HG03442 (cell line): ENCODE data around the gene RABGAP1.

Experiments
- ATAC-seq: cut with Tn5 transposase; IDR thresholded peaks from one replicate; pipeline ENCODE4 v1.9.1; 2021; ENCODE audit warnings: mild to moderate bottlenecking, moderate library complexity; ENCODE audit not compliant: unreplicated experiment

The RABGAP1 gene

DNA sequence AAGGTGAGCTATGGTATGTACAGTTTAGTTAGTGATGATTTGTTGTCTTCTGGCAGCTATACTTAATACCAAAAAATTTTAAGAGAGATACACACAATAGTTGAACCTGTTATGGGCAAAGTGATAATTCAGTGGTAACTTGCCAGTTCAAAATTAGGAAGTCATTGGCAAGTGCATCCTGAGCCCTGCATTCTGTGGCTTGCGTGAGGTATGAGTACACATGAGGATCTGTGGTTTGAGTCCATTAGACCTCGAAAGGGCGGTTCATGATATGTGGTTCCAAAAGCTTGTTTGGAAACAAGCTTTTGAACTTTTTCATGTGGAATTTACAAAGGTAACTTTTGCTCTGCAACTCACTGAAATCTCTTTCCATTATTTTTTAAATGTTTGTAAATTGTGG, 139.6 kb downstream of the RABGAP1 start:
- ATAC-seq: no peak

DNA sequence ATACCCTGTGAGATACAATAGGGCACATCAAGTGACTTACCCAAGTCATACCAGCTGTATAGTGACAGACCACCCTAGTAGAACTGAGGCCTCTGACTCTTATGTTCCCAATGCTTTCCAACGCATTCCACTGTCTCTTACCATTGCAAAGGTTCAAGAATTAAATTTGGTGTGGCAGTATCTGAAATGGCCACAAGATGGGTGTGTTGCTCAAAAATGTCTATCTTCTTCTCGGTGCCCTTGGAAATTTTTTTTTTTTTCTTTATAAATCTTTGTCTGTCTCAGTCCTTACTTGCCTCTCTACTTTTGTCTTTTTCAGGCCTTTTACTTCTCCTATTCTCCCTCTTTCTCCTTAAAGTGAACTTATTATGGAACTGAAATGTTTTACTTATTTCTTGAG, 141.0 kb downstream of the RABGAP1 start:
- ATAC-seq: no peak

DNA sequence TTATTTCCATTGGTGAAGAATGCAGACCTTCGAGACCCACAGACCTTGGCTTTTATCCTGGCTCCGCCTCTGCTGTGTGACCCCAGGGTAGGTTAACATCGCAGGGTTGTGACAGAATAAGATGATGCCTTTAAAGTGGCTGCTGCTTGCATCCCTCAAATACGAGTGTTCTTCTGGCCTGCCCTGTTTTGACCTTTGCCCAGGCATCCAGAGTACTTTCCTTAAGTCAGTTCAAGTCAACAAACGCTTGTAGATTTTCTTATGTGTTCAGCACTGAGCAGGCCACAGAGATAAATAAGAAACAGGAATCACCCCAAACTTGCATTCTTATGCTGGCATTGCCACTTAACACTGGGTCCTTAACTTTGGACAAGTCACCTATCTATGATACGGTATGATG, 142.9 kb downstream of the RABGAP1 start:
- ATAC-seq: no peak

DNA sequence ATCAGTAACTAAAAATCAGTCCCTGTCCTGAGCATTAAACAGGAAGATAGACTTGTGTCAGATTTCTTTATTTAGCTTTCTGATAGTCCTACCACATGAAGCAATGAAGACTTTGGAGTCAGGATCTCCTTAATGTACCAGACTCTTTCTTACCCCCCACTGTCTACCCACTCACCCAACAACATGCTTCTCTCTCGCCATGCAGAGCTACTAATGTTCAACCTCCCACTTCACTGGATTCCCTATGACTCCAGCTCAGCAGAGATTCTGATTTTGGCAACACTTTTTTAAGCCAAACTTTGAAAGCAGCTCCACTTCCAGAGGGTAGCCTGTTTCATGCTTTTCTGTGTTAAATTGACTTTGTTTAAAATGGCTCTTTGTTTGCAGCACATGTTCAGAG, 143.4 kb downstream of the RABGAP1 start:
- ATAC-seq: no peak

DNA sequence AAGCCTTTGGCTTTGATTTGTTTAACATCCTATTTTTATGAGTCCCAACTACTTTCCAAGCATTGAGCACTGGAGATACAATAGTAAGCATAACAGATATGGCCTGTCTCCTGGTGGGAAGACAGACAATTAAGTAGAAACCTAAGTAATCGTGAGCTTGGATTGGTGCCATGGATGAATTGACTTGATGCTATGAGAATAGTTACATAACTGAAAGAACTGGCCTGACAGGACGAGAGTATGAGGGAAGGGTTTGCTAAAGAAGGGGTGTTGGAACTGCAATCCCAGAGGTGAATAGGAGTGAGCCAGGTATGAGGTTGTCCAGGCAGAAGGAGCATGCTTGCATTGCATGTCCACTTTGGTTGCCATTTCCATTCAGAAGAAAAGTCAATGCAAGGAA, 145.1 kb downstream of the RABGAP1 start:
- no peak for ATAC-seq

DNA sequence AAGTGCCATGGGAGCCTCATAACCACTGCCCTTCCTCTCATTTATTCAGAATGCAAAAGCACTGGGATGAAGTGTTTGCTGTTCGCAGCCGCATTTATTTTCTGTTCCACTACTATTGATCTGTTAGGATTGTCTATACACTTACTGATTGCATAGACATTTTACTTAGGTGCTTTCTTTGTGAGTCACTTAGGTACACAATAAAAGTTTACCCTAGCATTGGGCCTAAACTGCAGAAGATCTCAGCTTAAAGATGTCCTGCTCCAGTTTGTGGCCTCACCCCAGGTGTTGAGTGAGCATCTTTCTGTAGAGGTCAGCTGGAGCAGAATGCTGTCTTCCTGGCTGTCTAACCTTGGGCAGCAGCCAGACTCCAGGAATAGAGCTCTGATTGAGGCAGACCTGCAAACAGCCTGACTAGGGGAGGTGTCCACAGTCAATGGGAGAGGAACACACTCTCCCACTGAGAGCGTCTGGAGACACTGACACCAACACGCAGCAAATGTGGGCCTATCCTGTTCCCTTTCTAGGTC, 146.6 kb downstream of the RABGAP1 start:
- ATAC-seq: no peak

DNA sequence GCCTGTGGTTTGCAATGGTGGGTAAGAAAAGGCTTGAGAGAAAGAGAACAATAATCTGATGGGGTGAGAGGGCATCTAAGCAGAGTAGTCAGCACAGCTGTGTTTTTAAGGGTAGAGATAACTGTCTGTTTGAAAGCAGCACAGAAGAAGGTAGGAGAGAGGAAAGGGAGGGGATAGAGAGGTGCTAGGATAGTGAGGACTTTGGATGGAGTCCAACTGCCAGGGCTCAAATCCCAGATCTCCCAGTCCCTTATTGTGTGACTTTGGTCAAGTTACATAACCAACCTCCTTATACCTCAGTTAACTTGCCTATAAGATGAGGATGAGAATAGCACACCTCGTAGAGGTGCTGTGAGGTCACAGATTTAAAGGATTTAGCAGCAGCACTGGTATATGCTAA, 148.2 kb downstream of the RABGAP1 start:
- ATAC-seq: no peak

DNA sequence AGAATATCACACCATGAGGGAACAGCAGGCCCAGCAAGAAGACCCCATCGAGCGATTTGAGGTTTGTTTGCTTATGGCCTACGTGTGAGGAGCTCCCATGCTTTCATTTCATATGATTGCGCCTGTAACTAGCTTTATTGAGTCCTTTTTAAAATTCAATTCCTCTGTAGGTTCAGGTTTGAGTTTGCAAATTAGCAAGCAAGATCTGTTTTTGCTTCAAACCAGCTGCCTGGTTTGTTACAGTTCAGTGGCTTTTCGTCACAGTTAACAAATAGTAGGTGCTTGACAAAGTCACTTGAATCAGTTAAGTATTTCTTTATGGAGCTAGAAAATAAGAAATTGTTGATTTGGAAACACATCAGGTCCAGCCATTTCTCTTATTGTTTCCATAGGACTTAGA, 149.0 kb downstream of the RABGAP1 start:
- ATAC-seq: no peak

DNA sequence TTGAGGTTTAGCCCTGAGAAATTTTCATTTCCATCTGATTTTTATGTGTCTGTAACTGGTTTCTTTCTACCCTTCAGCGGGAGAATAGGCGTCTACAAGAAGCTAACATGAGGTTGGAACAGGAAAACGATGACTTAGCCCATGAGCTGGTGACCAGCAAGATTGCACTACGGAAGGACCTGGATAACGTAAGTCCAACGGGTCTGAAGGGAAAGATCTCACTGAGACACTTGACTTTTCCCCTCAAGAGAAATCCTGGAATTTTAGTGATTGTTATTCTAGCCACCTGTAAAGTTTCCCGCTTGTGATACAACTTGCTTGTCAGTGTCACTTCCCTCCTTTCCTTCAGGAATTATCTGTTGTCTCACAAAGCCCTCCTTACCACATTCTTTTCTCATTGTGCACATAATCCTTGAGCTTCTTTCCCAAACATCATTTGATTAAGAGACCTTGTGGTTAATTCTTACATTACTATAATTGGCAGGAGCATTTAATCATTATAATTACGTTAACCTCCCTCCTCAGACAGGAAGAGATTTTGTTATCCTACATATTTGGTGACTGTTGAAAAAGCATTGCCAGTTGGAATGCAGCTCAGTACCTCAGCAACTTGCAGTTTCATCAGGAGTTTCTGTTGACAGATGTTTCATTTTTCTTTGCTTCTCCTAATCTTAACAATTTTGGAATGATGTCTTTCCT, 149.5 kb downstream of the RABGAP1 start:
- no peak for ATAC-seq

DNA sequence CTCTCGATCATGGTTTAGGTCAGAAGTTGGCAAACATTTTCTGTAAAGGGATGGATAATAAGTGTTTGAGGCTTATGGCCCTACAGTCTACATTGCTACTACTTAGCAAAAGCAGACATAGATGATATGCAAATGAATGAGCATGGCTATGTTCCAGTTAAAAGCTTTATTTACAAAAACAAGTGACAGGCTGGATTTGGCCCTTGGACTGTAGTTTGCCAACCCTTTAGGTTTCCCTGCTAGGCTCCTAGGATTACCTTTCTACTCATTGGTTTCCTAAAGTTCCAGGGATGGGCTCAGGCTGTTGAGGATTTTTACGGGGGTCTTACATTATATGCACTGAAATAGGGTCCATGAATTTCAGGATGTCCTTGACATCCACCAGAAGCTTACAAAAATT, 150.1 kb downstream of the RABGAP1 start:
- ATAC-seq: no peak

DNA sequence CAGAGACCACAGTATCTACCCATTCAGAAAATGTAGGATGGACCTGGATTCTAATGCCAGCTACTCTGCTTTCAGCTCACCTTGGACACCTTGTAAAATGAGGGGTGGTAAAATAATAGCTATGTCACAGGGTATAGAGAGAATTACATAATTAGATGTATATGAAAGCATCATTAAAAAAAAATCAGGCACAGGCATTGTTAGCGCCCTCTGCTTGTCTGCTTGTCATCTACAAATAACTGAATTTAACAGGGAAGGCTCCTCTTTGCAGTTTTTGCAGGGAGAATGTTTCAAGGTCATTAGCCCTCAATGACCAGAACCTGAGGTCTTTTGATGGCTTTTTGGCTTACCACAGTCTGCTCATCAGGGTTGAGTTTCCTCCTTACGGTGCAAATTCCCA, 150.6 kb downstream of the RABGAP1 start:
- ATAC-seq: no peak

DNA sequence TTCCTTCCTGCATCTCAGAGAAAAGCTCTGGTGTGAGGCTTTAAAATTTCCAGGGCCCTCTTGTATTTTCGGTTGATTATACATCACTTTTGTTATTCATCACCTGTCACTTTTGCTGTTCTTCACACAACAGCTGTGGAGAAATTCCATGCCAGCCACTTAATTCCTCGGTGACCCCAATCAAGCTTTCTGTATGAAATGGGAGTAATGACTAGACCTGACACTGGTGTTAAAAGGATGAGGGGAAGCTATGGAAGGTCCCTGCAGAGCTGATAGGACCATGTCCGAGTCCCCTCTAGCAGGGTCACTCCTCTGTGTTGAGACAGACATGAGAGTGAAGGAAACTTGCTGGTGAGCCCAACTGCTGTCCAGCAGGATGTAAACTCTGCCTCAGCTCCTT, 152.3 kb downstream of the RABGAP1 start:
- ATAC-seq: no peak

DNA sequence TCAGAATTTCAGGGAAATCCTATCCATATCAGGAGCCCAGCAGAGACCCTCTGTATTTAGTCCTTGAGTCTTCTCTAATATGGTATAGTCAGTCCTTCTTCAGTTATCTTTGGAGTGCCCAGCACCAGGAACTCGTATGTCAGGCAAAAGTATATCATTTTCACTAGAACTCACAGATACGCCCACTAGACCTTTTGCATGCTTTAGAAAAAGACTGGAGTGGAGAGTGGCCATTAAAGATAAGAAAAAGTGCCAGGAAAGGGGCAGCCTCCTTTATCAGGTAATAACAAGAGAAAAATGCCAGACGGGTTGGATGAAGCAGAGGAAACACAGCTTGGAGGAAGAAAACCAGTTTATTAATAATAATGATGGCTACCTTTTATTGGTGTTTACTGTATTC, 156.2 kb downstream of the RABGAP1 start:
- ATAC-seq: no peak

DNA sequence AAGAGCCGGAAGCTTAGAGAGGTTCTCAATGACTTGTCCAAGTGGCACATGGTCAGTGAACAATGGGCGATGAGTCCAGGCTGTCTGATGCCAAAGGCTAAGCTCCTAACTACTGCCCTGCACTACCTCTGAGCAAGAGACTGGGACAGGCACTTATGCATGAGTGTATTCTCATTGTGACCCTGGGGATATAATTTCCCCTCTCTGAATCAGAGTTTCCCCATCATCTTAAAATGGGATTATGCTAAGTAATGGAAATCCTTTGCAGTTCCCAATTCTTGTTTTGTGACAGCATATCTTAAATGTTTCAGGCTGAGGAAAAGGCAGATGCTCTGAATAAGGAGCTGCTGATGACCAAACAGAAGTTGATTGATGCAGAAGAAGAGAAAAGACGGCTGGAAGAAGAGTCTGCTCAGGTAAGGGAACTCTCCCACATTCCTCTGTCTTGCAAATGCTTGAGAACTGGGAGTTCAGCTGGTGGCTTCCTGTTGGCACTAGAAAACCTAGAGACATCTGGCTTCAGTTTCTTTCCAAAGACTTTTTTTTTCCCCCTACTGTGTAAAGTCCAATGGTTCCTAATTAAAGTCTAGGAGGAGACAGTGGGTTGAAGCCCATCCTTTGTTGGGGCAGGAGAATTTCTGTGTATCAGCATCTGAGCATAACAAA, 156.7 kb downstream of the RABGAP1 start:
- ATAC-seq: no peak

DNA sequence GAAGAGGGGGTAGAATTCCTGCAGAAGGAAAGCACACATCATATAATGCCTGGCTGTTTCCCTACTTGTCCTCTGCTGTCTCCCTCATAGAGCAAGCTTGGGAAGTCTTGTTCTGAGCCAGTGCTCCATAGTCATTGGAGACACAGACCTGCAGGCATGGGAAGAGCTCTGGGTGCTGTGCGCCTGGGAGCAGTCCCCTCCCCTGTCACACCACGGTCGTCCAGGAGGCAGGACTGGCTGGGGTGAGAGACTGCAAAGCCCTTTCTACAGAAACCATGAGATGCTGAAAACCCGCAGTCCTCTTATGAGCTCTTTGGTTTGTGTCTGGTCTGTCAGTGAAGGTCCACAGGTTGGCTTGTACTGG, 157.3 kb downstream of the RABGAP1 start:
- ATAC-seq: no peak

DNA sequence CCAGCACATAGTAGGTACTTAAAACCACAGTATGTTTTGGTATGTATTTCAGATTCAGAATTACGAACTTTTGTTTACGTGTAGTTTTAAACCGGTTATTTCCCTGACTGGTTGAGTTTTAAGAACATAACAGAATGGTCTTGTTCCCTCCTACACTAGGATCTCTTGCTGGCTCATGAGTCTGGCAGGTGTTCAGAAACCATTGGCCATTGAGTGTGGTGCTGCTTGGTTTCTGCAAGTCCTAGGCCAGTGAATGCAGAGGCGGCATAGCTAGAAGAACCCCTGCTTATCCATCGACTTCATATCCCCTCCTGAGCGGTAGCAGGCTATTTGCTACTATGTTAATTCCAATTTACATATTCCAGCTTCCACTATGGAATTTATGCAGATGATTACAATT, 158.2 kb downstream of the RABGAP1 start:
- ATAC-seq: no peak

DNA sequence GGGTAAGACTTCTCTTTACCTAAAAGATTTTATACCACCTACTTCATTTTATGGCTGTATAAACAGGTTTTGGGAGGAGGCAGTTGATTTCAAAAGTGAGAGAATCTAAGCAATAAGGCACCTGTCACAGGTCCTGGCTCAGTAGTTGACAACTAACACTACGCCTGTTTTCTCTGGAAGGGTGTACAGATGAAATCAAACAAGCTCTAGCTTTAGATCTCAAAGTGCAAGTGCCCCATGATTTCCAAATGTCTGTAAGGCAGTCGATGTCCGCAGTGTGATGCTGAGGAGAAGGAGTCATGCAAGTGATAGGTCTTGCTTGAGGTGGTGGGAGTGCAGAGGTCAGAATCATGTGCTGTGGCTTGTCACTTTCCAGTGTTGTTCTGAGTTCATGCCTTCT, 158.7 kb downstream of the RABGAP1 start:
- ATAC-seq: no peak

DNA sequence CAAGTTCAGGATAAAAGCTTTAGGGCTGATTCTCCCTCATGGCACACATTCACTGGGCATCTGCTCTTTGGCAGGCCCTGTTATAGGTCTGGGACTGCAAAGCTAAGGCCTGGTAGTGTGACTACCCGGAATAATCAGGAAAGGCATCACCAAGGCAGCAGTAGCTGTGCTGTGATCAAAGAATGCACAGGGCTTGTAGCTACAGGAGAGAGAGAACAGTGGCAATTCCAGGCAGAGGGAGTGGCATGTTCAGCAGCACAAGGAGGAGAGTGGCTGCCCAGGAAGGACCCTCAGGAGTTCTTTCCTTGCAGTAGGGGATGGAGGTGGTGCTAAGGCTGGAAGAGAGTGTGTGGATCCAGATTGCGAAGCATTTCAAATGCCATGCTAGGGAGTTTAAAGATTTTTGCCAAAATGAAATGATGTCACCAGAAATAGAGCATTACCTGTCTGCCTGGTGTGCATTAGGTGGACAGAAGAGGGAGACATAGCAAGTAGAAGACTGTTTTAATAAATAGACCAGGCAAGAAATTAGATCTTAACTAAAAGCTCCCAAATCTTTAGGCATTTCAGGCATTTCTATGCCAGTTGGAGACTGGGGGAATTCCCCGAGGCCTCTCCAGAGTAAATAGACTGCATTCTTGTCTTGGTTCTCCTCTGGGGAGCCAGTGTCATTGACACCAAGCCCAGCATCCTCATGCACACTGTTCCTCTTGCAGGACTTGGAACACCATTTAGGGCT, 161.7 kb downstream of the RABGAP1 start:
- ATAC-seq: no peak

DNA sequence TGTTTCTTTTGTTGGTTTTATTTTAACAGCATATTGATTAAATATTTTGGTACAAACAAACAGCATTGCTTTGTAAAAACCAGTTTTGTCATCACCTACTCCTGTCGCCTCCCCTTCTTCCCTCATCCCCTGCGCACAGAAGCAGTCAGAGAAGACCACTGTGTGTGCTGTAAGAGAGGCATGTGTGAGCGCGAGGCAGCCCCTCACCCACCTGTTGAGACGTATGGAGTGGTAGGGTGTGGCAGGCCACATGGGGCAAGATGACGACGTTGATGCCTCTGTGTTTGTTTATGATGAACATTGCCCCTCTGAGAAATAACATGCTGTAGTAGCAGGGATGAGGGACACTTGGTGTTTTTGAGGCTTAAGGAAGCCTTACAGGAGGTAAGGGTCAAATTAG, 164.0 kb downstream of the RABGAP1 start:
- ATAC-seq: no peak

DNA sequence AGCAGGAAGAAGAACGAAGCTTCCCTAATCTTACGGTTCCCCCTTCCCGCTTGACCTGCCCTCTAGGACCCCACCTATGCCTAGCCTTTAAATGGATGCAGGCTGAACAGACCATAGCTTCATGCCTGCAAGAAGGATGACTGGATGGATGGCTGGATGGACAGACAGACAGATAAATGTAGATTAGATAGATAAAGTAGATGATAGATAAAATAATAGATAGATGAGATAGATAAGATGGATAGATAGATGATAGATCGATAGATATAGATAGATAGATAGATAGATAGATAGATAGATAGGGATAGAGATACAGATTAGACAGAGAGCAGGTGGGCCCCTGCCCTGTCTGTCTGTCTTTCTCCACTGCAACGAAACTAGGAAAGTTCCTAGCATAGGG, 164.7 kb downstream of the RABGAP1 start:
- ATAC-seq: no peak

DNA sequence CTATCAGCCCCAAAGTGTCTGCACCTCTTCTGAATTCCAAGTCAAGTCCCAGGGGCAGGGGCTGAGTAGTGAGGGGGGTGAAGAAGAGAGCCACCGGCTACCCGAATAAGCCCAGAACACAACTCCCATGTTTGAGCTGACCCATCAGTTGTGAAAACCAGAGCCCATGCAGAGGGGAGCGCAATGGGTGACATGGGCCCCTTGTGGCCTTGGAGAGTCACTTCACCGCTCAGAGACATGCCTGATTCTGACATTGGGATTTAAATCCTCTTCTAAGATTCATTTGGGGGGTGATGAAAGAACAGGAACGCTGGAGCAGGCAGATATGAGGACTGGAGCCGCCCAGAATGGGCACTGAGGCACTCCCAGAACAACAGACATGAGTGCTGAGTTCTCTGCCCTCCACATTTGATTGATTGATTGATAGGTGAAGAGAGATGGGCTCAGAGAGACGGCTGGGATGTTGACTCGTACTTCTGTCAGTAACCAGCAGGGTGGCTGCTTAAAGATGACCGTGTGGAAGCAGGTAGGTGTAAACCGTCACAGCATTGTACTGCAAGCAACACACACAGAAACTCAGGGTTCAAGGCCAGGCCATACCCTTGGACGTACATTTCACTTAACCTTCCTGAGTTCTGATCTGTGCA, 166.9 kb downstream of the RABGAP1 start:
- ATAC-seq: no peak

DNA sequence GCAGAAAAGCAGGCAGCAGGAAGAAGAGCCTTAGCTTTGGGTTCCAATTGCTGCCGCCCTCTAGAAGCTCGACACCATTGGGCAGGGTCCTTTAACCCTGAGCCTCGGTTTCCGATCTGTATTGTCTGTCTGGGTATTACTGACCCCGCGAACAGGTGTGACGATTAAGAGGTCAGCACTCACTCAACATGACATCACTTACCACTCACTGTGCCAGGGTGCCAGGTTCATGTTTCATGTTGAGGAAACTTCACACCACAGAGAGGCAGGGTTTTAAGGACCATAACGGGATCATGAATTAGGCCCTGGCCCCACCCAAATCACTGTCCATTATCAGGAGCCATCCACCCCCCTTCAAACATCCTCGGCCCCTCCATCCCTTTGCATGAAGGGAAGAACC, 168.2 kb downstream of the RABGAP1 start:
- no peak for ATAC-seq
